Ovary (tissue), 3 donors: Measurements from ENCODE around the gene TEX26.

Experiments used
- CTCF ChIP-seq, 3 donors: fragments of 450-650 bp in 2 of 3; fragments of 200-600 bp in 1 of 3; IDR thresholded peaks; one replicate each; pipeline versions ENCODE4 v1.5.1 to v1.8.0; 2016 to 2022; ENCODE audit warnings: antibody characterized with exemption in 3 of 3, mild to moderate bottlenecking in 1 of 3
- EP300 ChIP-seq: sonication (generic); formaldehyde crosslinking; IDR thresholded peaks from one replicate; pipeline ENCODE4 v1.6.1; 2017; ENCODE audit warnings: antibody characterized with exemption
- POLR2A ChIP-seq: fragments of 450-650 bp; IDR thresholded peaks from one replicate; pipeline ENCODE4 v1.6.1; 2017; ENCODE audit warnings: antibody characterized with exemption, mild to moderate bottlenecking, moderate library complexity
- donor health status: DM: no; HTN: no; CAD: no.

- TF ChIP-seq CTCF (IDR thresholded peaks at IDR 0.05): no peak
- no peak for TF ChIP-seq POLR2A
- TF ChIP-seq EP300: no peak
Observed at GRCh38 chr13:30963791-30964190, 31.3 kb downstream of the TEX26 start.
